ENCODE data around the gene RGS8.

Gene RGS8

DNA sequence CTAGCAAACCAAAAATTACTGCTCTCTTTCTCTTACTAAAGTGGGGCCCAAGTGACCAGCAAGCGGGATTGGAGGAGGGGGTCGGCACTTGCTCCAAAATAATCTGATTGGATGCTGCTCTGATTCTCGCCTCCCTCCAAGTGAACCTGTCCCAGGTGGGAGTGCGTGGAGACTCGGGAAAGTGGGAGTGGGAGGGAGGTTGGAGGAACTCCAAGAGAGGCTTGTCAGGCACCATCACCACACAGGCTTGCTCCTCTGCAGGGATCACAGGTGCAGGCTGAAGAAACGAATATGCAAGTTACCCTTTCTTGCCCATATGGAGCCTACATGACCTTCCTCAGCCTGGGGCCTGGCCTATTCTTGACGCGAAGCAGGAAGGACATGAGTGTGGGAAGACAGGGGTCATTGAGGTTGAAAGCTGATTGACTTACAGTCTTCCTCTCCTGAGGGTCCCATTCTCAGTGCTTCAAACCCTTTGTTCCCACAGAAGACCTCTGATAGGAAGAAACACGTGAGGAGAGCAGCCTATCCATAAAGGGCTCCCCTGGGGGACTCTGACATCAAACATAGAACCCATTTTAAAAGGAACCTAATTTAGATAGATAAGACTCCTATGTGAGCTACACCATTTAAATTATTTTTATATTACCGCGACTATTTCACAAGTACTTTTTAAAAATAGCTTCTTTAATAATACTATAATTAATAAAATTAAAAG lies 14.2 kb downstream of the RGS8 start:
- no peak for DNase-seq

DNA sequence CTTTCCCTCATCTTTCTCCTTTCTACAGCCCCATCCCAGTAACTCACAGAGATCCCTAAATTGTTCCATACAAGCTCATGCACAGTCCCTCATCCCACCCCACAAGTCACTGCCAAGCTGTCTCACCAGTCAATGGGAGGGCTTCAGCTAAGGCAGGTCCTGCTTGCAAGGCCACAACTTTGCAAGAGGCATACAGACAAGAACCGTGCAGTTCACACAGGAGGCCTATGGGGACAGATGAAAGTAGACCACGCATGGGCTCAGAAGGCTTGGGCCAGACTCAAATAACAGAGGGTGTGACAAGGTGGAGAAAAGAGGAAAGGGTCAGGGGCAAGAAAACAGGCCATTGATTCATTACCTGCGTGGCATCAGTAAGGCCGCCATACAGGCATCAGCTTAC lies 15.1 kb downstream of the RGS8 start:
- no peak for DNase-seq

DNA sequence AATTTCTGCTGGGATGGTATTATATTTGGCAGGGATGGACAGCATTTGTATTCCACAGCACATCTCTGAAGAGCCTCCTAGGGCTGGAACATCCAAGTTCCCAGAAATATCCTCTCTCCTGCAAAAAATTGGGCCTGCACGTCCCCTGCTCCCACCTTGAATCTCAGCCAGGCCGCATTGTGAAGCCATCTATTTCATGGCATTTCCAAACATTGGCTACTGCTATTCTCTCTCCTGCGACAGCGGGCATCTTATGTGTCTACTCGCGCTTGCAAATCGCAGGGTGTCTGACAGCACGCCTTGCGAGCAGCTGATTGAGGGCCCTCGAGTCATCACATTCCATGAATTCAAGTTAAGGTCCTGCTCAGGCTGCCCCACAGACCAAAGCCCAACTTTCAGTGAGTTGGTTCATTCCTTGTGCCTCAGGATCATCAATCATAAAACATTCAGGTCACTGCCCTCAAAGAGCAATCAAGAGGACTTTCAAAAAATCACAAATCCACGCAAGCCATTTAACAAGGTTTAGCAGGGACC lies 15.8 kb downstream of the RGS8 start:
- DNase-seq, result no peak

DNA sequence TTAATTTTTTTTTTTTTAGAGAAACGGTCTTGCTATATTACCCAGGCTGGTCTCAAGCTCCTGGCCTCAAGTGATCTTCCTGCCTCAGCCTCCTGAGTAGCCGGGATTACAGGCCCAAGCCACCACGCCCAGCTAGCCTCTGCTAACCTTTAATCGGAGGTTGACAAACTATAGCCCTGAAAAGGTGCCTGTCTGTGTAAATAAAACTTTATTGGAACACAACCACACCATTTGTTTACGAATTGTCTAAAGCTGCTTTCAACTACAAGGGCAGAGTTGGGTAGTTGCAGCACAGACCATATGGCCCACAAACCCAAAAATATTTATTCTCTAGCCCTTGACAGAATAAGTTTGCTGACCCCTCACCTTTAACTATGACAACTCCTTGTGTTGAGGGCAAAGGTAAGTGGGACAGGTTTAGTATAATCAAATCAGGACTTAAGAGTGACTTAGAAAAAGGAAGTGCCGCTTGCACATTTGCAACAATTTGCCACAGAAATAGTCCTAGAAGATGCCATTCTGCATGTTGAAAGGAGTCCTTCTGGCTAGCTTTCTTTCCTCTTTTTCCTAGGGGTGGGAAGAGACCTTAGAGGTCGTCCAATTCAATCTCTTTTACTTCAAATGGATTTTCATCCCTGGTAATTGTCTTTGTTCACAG lies 16.4 kb downstream of the RGS8 start:
- no peak for DNase-seq

DNA sequence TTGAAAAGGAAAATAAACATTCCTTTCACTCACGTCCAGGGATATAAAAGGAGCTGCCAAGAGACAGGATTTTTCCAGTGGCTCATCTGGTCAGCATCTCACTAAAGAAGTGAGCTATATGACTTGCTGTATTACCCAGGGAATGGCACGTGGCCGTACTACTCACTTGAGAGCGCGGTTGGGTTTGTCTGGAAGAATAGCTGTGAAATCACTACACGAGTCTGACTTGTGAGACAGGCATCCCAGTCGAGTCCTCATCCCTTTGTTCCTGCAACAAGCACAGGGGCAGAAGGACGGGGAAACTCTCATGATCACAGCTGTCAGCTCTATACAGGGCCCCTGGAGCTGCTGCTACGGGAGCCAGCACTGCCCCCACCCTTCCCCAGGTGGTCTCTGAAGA lies 17.7 kb downstream of the RGS8 start:
- DNase-seq, result peak; percentile 6

DNA sequence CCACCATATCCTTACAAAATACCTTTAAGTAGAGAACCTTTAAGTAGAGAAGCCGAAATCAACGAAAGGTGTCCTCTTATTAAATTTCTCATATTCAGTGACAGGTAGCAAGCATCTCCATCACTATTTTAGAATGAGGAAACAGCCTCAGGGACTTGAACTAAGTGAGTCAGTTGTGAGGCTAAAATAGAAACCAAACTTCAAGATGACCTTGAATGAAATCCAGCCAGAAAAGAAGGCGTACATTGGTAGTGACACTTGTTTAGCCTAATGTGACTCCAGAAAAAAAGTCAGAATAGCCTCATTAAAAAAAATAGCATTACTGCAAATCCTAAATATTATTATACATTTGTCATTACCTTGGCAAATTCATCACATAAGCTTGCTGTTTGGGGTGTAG lies 20.1 kb downstream of the RGS8 start:
- no peak for DNase-seq

DNA sequence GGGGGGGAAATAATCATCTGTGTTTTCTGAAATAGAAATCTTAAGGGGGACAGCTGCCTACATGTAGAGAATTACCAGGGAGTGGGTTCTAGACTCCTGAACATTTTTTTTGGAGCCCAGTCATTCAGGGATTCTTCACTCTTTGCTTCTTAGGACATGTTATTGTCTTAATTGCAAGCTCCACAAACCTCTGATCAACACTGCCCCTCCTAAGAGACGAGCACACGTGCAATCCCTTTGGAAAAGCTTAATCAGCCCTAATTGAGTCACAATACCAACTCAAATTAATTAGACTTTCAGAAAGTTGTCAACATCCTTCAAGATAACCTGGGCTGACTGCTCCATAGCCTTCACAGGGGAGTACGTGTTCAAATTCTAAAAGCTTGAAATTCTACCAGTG lies 21.4 kb downstream of the RGS8 start:
- DNase-seq, result no peak

DNA sequence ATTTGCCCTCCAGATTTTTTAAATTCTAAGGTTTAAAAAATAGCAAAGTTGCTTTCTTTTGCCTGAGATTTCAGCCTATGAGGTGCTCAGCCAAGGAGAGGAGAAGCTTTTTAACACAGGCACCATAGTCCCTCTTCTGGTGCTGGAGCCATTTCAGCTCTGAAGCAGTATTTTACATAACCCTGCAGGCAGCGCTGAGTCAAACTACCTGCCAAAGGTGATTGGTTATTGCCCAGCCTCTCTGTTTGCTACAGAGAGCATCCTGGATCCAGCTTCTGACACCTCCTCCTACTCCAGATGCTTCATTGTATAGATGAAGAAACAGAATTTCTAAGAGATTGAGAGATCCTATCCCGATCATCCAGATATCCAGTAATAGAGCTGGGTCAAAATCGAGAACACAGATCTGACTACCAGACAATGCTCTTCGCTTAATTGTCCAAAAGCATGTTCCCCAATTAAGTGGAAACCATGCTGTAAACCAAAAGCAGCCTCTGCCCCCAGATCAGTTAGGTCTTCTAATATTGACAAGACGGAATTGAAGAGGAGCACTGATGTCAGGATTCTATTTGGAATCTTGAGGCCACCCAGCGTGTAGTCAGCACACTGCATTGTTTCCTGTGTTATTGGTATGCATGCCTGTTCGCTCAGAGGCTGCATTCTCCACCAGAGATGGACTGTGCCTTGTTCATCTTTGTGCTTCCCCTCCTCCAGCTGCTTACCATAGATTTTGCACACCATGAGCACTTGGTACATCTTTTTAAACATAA lies 22.1 kb downstream of the RGS8 start:
- DNase-seq, result peak; percentile 67

DNA sequence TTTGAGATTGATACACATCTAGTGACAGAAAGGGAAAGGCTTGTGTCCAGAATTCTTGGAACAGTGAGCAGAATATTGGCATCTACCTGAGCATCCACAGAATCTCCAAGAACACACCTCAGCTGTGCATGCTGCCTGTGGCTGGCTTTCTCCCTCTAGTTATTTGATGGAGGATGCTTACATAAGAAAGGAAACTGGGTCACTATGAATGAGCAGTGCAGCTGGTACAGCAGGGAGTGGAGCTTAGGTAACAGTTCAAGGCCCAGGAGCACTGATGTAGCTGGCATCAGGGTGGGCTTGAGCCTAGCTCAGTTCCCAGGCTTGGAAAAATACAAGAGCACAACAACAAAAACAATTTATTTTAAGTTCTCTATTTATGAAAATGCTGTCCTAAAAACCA lies 26.3 kb downstream of the RGS8 start:
- no peak for DNase-seq

DNA sequence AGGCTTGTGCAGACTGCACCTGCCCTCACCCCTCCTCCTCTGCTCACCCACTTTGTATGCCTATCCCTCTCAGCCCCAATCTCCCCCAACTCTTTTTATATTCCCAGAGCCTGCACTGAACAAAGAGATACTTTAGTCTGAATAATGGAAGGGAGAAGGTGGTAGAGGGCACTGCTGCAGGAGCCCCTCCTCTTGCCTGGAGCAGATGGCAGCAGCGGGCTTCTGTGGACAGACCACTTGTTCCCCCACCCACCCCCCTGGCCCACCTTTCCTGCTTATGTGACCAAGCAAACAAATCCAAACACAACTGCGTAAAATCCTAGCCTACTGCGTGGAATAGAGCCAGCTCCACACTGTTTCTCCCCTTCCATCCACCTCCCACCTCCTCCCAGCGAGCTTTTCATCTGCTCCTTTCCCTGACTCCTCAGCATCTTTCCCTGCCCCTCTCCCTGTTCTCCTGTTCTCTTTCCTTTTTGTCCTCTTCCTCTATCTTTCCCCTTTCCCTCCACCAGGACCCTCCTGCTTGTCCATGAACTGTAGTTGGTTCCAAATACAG lies 27.5 kb downstream of the RGS8 start:
- no peak for DNase-seq

DNA sequence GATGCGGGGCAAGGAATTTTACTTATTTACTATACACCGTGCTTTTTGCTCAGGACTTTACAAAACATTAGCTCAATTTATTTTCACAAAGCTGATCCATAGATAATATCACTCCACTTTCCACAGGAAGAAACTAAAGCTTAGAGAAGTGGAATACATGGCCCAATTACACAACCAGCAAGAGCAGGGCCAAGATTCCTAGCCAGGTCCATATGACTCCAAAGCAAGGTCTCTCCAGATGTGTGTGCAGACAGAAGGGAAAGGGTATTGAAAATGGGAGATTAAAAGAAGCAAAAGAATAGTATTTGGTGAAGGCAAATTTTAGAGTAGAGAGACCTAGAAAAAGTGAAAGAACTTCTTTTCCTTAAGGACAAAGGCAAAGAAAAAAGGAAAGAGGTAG lies 30.4 kb downstream of the RGS8 start:
- no peak for DNase-seq

DNA sequence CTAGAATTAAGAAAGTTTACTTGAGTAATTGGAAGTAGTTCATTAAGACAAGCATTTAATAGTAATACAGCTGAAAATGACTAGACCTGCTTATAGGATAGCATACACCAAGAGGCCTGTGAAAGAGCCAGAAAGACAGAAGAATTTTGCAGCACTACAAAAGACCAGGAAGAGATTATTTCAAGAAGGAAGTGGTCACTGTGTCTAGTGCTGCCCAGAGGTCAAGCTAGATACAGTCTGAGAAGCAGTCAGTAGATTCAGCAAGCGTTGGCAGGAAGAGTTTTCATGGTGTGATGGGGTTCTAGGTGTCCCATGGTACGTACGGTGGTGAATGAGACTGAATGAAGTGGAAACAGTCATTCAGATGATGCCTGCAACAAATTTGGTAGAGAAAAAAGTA lies 31.5 kb downstream of the RGS8 start:
- DNase-seq, result no peak

DNA sequence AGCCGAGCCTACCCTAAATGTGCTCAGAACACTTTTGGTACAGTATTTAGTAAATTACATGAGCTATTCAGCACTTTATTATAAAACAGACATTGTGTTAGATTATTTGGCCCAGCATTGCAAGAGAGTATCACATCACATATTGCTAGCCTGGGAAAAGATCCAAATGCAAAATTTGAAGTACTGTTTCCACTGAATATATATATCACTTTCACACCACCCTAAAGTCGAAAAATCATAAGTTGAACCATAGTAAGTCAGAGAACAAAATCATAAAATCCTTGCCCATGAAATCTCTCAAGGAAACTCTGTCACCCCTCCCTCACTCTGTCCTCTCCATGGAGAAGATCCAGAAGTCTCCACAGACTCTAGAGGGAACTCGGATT lies 33.1 kb downstream of the RGS8 start:
- no peak for DNase-seq

DNA sequence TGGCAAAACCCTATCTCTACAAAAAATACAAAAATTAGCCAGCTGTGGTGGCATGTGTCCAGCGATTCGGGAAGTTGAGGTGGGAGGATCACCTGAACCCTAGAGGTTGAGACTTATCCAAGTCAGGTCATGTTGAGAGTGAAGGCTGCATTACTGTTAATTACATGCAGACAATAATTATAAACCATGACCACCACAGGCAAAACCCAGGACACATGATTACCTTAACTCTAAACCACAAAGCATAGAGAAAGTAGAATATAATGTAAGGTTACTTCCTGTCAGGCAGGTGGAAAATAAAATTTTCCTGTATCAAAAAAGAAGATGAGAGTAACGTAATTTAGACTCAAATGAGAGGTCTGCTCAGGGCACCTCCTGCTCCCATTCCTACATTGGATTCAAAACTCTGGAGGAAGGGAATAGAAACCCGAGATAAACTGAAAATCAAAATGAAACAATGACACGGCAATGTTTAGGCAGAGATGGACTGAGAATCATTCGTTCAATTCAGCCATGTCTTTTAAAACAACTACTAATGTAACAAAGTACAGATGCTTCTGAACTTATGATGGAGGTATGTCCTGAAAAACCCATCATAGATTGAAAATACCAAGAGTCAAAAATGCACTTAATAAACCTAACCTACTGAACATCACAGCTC lies 33.6 kb downstream of the RGS8 start:
- no peak for DNase-seq

DNA sequence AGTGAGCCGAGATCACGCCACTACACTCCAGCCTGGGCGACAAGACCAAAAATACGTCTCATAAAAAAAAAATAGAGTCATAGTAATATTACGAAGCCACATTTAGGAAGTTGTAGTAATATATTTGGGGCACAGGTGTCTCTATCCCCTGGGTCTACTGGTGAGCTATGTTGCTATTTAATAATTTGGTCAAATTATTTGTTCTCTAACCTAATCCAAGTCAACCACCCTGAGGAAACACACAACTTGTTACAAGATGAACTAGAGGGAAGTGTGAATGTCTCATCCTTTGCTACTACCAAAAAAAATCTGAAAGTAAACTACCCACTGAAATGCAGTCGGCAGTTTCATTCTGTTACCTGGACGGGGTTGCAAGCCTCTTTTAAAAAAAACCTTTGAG lies 35.3 kb downstream of the RGS8 start:
- no peak for DNase-seq

DNA sequence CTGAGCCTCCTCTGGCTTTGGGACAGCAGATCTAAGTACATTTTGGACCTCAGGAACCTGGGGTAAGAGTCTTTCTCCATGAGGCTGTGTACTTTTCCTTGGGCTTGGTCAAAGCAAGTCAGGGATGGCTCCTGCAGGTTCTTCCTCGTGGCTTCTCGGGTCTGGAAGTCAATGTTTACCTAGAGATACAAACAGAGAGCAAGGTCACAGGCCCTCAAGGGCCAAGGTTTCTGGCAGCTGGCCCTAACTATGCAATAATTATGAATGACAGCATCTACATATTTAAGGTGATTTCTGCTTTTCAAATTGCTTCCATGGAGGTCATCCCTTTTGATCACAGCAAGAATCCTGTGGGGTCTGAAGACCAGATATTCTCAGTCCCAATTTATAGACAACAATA lies 37.6 kb downstream of the RGS8 start:
- no peak for DNase-seq

DNA sequence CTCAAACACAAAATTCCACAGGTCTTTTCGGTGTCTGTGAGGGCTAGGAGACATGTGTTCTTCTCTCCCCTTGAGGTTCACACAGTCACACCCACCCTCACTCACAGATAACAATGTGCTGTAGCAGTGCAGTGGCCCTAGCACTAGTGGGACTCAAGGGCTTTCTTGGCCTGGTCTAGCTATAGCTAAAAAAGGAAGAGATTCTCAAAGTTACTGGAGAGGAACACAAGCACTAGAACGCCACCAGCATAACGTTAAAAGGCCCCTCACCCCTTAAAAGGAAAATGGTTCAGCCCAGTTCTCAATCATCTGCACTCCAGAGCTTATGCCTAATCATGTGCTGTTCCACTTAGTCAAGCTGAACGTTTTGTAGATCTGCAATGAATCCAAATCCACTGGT lies 39.5 kb downstream of the RGS8 start:
- DNase-seq, result no peak

DNA sequence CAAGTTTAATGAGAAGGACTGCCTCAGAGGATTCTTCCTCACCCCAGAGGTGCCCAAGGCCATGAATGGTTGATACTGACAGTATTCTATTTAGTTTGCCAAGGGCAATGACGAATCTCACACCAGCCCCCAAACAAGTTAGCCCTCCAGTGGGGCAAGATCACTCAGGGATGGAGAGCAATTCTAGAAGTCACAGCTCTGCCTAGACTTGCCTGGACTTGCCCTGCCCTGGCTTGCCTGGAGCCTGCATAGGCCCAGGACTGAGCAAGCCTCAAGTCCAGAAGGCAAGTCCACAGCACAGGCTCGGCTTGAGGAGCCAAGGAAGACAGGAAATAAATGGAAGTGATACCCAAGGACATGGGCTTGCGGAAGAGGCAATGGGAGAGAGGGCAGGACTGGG lies 40.7 kb downstream of the RGS8 start:
- DNase-seq, result peak; percentile 6

DNA sequence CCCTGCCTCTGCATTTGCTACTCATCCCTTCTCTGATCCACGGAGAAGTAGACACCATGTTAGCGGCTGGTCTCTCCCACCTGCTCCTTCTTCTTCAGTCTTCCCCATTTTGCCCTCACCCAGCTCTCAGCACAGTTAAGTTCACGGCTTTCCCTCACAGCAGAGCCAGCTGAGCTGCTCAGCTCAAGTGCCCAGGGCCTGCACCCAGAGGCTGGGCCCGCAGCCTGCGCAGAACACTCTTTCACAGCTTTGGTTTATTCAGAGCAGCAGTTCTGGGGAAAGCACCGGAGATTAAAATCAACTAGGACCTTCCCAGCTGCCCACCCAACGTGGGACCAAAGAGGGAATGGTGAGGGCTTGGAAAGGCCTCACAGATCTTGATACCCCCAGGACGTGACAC lies 41.9 kb downstream of the RGS8 start:
- no peak for DNase-seq

DNA sequence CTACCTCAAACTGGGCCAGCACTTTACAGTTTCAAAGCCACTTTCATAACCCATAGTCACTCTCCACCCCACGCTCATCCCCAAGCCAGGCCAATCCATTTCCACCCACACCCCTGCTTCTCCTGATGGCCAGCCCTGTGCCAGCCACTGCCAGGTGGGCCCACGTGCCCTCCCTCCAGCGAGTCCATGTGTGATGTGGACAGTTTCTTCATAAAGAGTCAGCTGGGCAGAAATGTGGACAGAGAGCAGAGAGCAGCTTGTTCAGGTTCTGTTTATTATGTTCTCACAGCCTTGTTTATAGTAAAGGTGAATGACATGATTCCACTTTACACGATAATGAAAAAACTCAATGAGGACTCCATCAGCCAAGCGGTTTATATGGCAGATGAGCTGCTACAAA lies 42.8 kb downstream of the RGS8 start:
- DNase-seq, result peak; percentile 25

DNA sequence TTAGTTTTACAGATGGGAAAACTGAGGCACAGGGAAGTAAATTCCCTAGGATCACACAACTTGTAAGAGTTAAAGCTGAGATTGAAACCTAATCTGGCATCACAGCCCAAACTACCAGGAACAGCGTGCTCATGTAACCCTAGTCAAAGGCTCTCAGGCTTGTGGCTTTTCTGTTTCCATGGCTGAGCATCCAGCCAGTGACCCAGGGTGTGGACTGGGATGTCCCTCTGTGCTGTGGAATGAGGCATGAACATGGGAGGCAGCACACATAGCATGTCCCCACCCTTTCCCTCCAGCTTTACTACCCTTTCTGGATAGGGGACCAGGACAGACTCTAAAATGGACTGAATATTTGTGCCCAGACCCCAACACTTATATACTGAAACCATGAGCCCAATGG lies 45.1 kb downstream of the RGS8 start:
- DNase-seq, result no peak

DNA sequence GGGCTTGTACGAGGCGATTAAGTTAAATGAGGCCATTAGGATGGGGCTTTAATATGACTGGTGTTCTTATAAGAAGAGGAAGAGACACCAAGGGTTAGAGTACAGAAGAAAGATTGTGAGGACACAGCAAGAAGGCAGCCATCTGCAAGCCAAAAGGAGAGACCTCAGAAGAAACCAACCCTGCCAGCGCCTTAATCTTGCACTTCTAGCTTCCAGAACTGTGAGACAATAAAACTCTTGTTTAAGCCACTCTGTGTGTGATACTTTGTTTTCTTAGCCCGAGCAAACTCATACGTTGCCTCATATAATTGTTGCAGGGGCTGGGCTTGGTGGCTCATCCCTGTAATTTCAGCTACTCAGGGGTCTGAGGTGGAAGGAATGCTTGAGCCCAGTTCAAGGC lies 46.6 kb downstream of the RGS8 start:
- no peak for DNase-seq

DNA sequence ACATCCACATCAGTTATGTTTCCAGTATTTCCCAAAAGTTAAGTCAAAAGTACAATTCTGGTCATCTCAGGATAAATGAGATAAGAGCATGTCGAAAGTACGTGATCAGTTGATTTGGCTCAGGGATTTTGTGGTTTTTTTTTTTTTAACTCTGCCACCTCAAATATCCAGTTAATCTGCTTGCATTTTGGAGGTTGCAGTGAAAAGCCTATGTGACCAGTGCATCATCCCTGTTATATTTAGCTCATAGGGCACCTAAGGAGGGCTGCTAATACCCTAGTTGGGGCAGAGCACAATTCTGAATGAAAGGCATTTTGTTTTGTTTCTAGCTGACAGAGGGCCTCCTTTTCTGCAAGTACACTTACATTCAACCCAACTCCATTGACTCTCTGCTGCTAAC lies 48.5 kb downstream of the RGS8 start:
- DNase-seq, result no peak
